A673 (cell line): ENCODE measurements around the gene PARVB.

Source experiments
- EZH2 ChIP-seq: fragments of 200-600 bp; sonication (generic); IDR thresholded peaks from 2 replicates; pipeline ENCODE4 v1.6.1; 2017; ENCODE audit warnings: borderline replicate concordance, low read depth, mild to moderate bottlenecking, mixed read lengths, antibody characterized with exemption, low read length; ENCODE audit not compliant: poor library complexity, severe bottlenecking
- TF ChIP-seq, protein P1 (sequence below): fragments of 300-800, 200-600 bp; sonication (generic); conservative IDR thresholded peaks from 2 replicates; pipeline ENCODE4 v1.5.1; 2017; ENCODE audit warnings: low read depth, mild to moderate bottlenecking, antibody characterized with exemption, low read length, moderate library complexity, mixed read lengths

DNA sequence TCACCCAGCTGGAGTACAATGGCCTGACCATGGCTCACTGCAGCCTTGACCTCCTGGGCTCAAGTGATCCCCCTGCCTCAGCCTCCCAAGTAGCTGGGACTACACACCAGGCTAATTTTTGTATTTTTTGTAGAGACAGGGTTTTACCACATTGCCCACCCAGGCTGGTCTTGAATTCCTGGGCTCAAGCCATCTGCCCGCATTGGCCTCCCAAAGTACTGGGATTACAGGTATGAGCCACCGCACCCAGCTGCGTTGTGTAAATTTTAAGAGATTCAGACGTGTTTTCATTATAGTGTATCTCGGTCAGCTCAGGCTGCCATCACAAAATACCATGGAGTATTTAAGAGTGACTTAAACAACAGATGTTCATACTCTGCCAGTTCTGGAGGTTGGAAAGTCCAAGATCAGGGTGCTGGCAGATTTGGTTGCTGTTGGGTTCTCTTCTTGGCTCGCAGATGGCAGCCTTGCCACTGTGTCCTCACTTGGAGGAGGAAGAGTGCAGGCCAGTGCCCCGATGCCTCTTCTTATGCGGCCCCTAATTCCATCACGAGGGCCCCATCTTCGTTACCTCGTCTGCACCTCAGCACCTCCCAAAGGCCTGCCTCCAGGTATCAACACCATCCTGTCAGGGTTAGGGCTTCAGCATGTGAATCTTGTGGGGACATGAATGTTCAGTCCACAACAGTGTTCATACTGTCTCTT lies 32.6 kb upstream of the PARVB start:
- no peak for TF ChIP-seq EZH2
- TF ChIP-seq, protein P1, sequence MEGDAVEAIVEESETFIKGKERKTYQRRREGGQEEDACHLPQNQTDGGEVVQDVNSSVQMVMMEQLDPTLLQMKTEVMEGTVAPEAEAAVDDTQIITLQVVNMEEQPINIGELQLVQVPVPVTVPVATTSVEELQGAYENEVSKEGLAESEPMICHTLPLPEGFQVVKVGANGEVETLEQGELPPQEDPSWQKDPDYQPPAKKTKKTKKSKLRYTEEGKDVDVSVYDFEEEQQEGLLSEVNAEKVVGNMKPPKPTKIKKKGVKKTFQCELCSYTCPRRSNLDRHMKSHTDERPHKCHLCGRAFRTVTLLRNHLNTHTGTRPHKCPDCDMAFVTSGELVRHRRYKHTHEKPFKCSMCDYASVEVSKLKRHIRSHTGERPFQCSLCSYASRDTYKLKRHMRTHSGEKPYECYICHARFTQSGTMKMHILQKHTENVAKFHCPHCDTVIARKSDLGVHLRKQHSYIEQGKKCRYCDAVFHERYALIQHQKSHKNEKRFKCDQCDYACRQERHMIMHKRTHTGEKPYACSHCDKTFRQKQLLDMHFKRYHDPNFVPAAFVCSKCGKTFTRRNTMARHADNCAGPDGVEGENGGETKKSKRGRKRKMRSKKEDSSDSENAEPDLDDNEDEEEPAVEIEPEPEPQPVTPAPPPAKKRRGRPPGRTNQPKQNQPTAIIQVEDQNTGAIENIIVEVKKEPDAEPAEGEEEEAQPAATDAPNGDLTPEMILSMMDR = no peak
